OCI-LY7 (cell line): ENCODE measurements around the gene TLE6. TPM values are rescaled to one million over a fixed set of nuclear protein-coding genes. Genes with fewer than 3 reads are reported as not detected.

ENCODE experiments used
- BruUV-seq: library from RNA; stranded (reverse); fragments of 400-500 nt; replicated peaks from 2 replicates; lab custom pipeline; 2021; lab: Mats Ljungman, UMichigan
- CTCF ChIA-PET: fragments of 300-600 bp; sonication (Branson Sonifier 250); formaldehyde crosslinking; loops from one replicate; lab custom pipeline; 2022; ENCODE audit warnings: antibody characterized with exemption; ENCODE audit not compliant: unreplicated experiment; lab: Charles Lee
- POLR2A ChIA-PET: fragments of 300-600 bp; sonication (Branson Sonifier 250); formaldehyde crosslinking; loops from one replicate; lab custom pipeline; 2022; ENCODE audit warnings: antibody characterized with exemption; lab: Charles Lee
- DNase-seq: peaks from one replicate; pipeline ENCODE4 v3.0.0-alpha.2; 2015; ENCODE audit warnings: low spot score
- H2AFZ ChIP-seq: fragments of 200-600 bp; sonication (generic), shearing (Covaris generic); 2 replicates; pipeline ENCODE4 v1.6.1; 2014; ENCODE audit warnings: mild to moderate bottlenecking, antibody characterized with exemption, low read length, moderate library complexity
- H3K27ac ChIP-seq: fragments of 200-600 bp; sonication (generic); 2 replicates; pipeline ENCODE4 v1.5.1; 2014; ENCODE audit warnings: mixed run types, low read depth, mild to moderate bottlenecking, moderate library complexity, low read length, inconsistent platforms; ENCODE audit not compliant: poor library complexity, severe bottlenecking
- H3K36me3 ChIP-seq: fragments of 200-600 bp; sonication (generic); 2 replicates; pipeline ENCODE4 v1.6.1; 2014; ENCODE audit warnings: mild to moderate bottlenecking, antibody characterized with exemption, low read length, moderate library complexity, mixed read lengths; ENCODE audit not compliant: insufficient read depth
- H3K4me1 ChIP-seq: fragments of 200-600 bp; sonication (generic); 2 replicates; pipeline ENCODE4 v1.5.1; 2014; ENCODE audit warnings: mild to moderate bottlenecking, low read length; ENCODE audit not compliant: insufficient read depth, poor library complexity, severe bottlenecking
- H3K4me2 ChIP-seq: fragments of 200-600 bp; sonication (generic); 2 replicates; pipeline ENCODE4 v1.6.1; 2014; ENCODE audit warnings: mild to moderate bottlenecking, low read length
- H3K4me3 ChIP-seq: fragments of 200-600 bp; sonication (generic); 2 replicates; pipeline ENCODE4 v1.5.1; 2014; ENCODE audit warnings: mild to moderate bottlenecking, low read depth, low read length; ENCODE audit not compliant: poor library complexity, severe bottlenecking
- H3K79me2 ChIP-seq: fragments of 200-600 bp; sonication (generic); 2 replicates; pipeline ENCODE4 v1.6.1; 2016; ENCODE audit warnings: low read depth, mild to moderate bottlenecking, low read length, moderate library complexity, mixed read lengths; ENCODE audit not compliant: insufficient read depth
- H3K9me2 ChIP-seq: fragments of 200-600 bp; sonication (generic); 2 replicates; pipeline ENCODE4 v1.6.1; 2016; ENCODE audit warnings: mild to moderate bottlenecking, low read length, mixed read lengths; ENCODE audit not compliant: insufficient read depth
- H3K9me3 ChIP-seq: fragments of 200-600 bp; sonication (generic); 2 replicates; pipeline ENCODE4 v1.6.1; 2014; ENCODE audit warnings: mild to moderate bottlenecking, mixed run types, low read length, mixed read lengths
- H4K20me1 ChIP-seq: fragments of 200-600 bp; sonication (generic); 2 replicates; pipeline ENCODE4 v1.6.1; 2014; ENCODE audit warnings: mild to moderate bottlenecking, antibody characterized with exemption, low read length, moderate library complexity, mixed read lengths; ENCODE audit not compliant: insufficient read depth
- EZH2phosphoT487 ChIP-seq: fragments of 200-600 bp; sonication (generic); IDR thresholded peaks from 2 replicates; pipeline ENCODE4 v1.6.1; 2018; ENCODE audit warnings: low read depth, borderline replicate concordance, mild to moderate bottlenecking, mixed run types, antibody characterized with exemption, low read length, moderate library complexity, mixed read lengths
- intact Hi-C: fragments of 100-400 bp; cut with micrococcal nuclease; formaldehyde crosslinking; loops from one replicate; pipeline ENCODE4 v1.10.0; 2022; ENCODE audit not compliant: unreplicated experiment
- total RNA-seq, 2 experiments: library from RNA; depleted of rRNA in 1 of 2; stranded (reverse); fragments of >200 nt in 1 of 2; shearing (Covaris generic) in 1 of 2; gene quantifications; 2 replicates each; pipeline ENCODE4 v1.2.3, GENCODE V29; 2014 to 2022
- TF ChIP-seq, protein P1 (sequence below): fragments of 200-600 bp; sonication (generic); conservative IDR thresholded peaks from 2 replicates; pipeline ENCODE4 v1.5.1; 2014; ENCODE audit warnings: mild to moderate bottlenecking, antibody characterized with exemption, low read length, moderate library complexity, mixed read lengths

Gene TLE6
- total RNA-seq, 2 experiments from 2014 or later: 15.9 to 21.5 TPM

DNA sequence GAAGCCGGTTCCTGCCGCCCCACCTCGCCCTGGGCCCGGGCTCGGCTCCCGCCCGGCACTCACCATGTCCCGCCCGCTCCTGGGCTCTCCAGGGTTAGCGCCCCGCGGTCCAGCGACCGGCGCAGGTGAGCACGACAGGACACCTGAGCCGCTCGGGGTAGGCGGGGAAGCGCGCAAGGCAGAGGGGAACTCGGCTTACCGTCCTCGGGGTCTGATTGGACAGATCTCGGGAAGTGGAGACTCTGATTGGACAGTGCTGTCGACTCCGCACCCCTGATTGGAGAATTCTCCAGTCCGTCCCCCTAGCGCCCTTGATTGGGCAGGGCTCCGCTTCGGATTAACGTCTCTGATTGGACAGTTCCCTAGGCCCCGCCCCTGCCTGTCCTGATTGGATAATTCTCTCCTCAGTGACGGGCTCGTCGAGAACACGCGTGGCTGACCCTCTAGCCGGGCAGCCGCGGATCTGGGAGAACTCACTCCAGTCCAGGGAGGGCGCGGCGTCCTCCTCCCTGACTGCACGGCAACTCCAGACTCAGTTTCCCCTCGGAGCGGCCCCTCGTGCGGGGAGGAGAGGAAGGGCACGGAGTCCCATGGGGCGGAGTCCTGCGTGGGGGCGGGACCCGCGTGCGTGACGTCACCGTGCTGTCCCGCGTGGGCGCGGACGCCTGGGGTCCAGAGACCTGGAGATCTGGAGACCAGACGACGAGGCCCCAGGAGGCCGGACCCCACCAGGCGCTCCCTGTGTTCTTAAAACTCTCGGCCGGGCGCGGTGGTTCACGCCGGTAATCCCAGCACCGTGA, 32.4 kb upstream of the TLE6 start, which contains the start of gene ZNF77:
ZNF77 (minus strand) TSS at position 197 of the 800 bp plus-strand sequence; CDS start at position 66, 131 bp downstream.
- Histone ChIP-seq H3K27ac (peak within 1 kb of the TSS; percentile 19), H3K4me2 (peak within 1 kb of the TSS; percentile 77)
- intact Hi-C loops: no loop called here

DNA sequence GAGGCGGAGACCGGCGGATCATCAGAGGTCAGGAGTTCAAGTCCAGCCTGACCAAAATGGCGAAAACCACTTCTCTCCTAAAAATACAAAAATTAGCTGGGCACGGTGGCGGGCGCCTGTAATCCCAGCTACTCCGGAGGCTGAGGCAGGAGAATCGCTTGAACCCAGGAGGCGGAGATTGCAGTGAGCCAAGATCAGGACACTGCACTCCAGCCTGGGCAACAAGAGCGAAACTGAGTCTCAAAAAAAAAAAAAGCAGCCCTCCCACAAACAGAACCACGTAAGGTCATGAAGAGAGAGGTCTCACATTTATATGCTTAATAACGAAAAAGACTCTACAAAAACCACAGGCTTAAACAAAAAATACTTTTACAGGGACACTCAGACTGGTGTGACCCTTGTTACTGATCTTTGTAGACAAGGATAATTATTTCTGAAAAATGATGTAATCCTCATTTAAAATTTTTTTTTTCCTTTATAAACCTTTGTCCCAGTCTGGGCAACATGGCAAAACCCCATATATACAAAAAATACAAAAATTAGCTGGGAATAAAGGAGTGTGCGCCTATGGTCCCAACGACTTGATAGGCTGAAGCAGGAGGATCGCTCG, 31.7 kb upstream of the TLE6 start:
- no peaks in the 10 kb centered on the region for H3K36me3 ChIP-seq

More for the DNA sequence above, 32.4 kb upstream of the TLE6 start, which contains the start of gene ZNF77:
- no TSS peak for BruUV-seq
- Histone ChIP-seq H3K4me1 (peaks cover 18% of the 10 kb centered on the region), H3K4me3 (peak within 1 kb of the TSS; percentile 88), H2AFZ (peak within 1 kb of the TSS; percentile 79), H3K9me2 (no peaks in the 10 kb centered on the region), H3K79me2 (peaks cover 19% of the 10 kb centered on the region; the same call in 1 of the 2 replicates), H3K9me3 (no peaks in the 10 kb centered on the region), H4K20me1 (no peaks in the 10 kb centered on the region), H3K36me3 (no peaks in the 10 kb centered on the region)
- CTCF ChIA-PET: no interaction called here
- TF ChIP-seq, protein P1, sequence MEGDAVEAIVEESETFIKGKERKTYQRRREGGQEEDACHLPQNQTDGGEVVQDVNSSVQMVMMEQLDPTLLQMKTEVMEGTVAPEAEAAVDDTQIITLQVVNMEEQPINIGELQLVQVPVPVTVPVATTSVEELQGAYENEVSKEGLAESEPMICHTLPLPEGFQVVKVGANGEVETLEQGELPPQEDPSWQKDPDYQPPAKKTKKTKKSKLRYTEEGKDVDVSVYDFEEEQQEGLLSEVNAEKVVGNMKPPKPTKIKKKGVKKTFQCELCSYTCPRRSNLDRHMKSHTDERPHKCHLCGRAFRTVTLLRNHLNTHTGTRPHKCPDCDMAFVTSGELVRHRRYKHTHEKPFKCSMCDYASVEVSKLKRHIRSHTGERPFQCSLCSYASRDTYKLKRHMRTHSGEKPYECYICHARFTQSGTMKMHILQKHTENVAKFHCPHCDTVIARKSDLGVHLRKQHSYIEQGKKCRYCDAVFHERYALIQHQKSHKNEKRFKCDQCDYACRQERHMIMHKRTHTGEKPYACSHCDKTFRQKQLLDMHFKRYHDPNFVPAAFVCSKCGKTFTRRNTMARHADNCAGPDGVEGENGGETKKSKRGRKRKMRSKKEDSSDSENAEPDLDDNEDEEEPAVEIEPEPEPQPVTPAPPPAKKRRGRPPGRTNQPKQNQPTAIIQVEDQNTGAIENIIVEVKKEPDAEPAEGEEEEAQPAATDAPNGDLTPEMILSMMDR: no peak
- no peak for TF ChIP-seq EZH2phosphoT487
- DNase-seq: peak; percentile 100
- POLR2A ChIA-PET: no interaction called here

More for the DNA sequence above, 31.7 kb upstream of the TLE6 start:
- TF ChIP-seq, protein P1: no peak
- TF ChIP-seq EZH2phosphoT487: no peak
- Histone ChIP-seq H3K4me3 (peak overlapping the region; percentile 88), H3K79me2 (peaks cover 22% of the 10 kb centered on the region; the same call in 1 of the 2 replicates), H3K9me3 (no peaks in the 10 kb centered on the region), H3K4me2 (peak overlapping the region; percentile 77), H3K4me1 (peaks cover 18% of the 10 kb centered on the region), H3K9me2 (no peaks in the 10 kb centered on the region), H3K27ac (no peak overlapping the region), H2AFZ (peak overlapping the region; percentile 79; the same call in 1 of the 2 replicates), H4K20me1 (no peaks in the 10 kb centered on the region)
- no TSS peak for BruUV-seq
- ChIA-PET POLR2A (no interaction called here), CTCF (no interaction called here)
- intact Hi-C loops: no loop called here
- no peak for DNase-seq
